Parathyroid adenoma (tissue), 2 donors: ENCODE measurements around the gene FASTK.

Source experiments
- H2AFZ ChIP-seq: fragments of 300-600 bp; sonication (generic); one replicate; pipeline ENCODE4 v1.7.0; 2017; ENCODE audit warnings: antibody characterized with exemption, mild to moderate bottlenecking
- H3K27ac ChIP-seq: fragments of 300-600 bp; sonication (generic); one replicate; pipeline ENCODE4 v1.7.0; 2017
- H3K27me3 ChIP-seq: fragments of 300-600 bp; sonication (generic); one replicate; pipeline ENCODE4 v1.7.0; 2017; ENCODE audit warnings: low read length; ENCODE audit not compliant: control insufficient read depth, insufficient read depth
- H3K36me3 ChIP-seq: fragments of 300-600 bp; sonication (generic); one replicate; pipeline ENCODE4 v1.7.0; 2017; ENCODE audit warnings: low read length; ENCODE audit not compliant: control insufficient read depth, insufficient read depth
- H3K4me1 ChIP-seq: fragments of 300-600 bp; sonication (generic); one replicate; pipeline ENCODE4 v1.7.0; 2017; ENCODE audit warnings: control low read depth
- H3K4me2 ChIP-seq: fragments of 300-600 bp; sonication (generic); one replicate; pipeline ENCODE4 v1.7.0; 2017; ENCODE audit warnings: low read length
- H3K4me3 ChIP-seq: fragments of 300-600 bp; sonication (generic); one replicate; pipeline ENCODE4 v1.7.0; 2017; ENCODE audit warnings: low read depth, low read length
- H3K79me2 ChIP-seq: fragments of 300-600 bp; sonication (generic); one replicate; pipeline ENCODE4 v1.7.0; 2017; ENCODE audit warnings: control low read depth
- H3K9ac ChIP-seq: fragments of 300-600 bp; sonication (generic); one replicate; pipeline ENCODE4 v1.7.0; 2017; ENCODE audit warnings: mild to moderate bottlenecking
- H3K9me3 ChIP-seq: fragments of 300-600 bp; sonication (generic); one replicate; pipeline ENCODE4 v1.7.0; 2017; ENCODE audit warnings: low read length; ENCODE audit not compliant: control insufficient read depth
- CTCF ChIP-seq: fragments of 300-600 bp; sonication (generic); IDR thresholded peaks from one replicate; pipeline ENCODE4 v1.7.0; 2017; ENCODE audit warnings: antibody characterized with exemption, mild to moderate bottlenecking
- donor health status: primary hyperparathyroidism.

Gene FASTK

GRCh38 chr7:151059367-151060112, 21.1 kb downstream of the FASTK start, which contains the start of gene SLC4A2:
TSS of gene SLC4A2 (plus strand) at chr7:151059589. CDS start at chr7:151061988, 2,399 bp downstream.
- Histone ChIP-seq H3K4me2 (peak within 1 kb of the TSS; percentile 91), H2AFZ (peak within 1 kb of the TSS; percentile 87), H3K27me3 (no peaks in the 10 kb centered on the region), H3K4me3 (peak within 1 kb of the TSS; percentile 87), H3K36me3 (no peaks in the 10 kb centered on the region), H3K9me3 (no peaks in the 10 kb centered on the region), H3K4me1 (peaks cover 46% of the 10 kb centered on the region), H3K79me2 (peaks cover 2% of the 10 kb centered on the region), H3K27ac (peak within 1 kb of the TSS; percentile 100), H3K9ac (peak within 1 kb of the TSS; percentile 78)
- TF ChIP-seq CTCF: peak; percentile 61

GRCh38 chr7:151058781-151059366, 21.7 kb downstream of the FASTK start:
- Histone ChIP-seq H3K9ac (peak overlapping the region; percentile 37), H3K27ac (peak overlapping the region; percentile 100), H3K79me2 (peaks cover 2% of the 10 kb centered on the region), H3K36me3 (no peaks in the 10 kb centered on the region), H3K4me3 (peak overlapping the region; percentile 87), H3K4me1 (peaks cover 40% of the 10 kb centered on the region), H3K4me2 (peak overlapping the region; percentile 91), H2AFZ (peak overlapping the region; percentile 87), H3K27me3 (no peaks in the 10 kb centered on the region), H3K9me3 (no peaks in the 10 kb centered on the region)
- no peak for TF ChIP-seq CTCF

GRCh38 chr7:151057989-151058780, 22.4 kb downstream of the FASTK start:
- peaks cover 34% of the 10 kb centered on the region for H3K4me1 ChIP-seq
- peak overlapping the region; percentile 37 for H3K9ac ChIP-seq
- TF ChIP-seq CTCF: no peak
- H2AFZ ChIP-seq: peak overlapping the region; percentile 87
- H3K9me3 ChIP-seq: no peaks in the 10 kb centered on the region
- H3K79me2 ChIP-seq: peaks cover 2% of the 10 kb centered on the region
- H3K27me3 ChIP-seq: no peaks in the 10 kb centered on the region
- no peaks in the 10 kb centered on the region for H3K36me3 ChIP-seq
- peak overlapping the region; percentile 100 for H3K27ac ChIP-seq
- H3K4me3 ChIP-seq: peak overlapping the region; percentile 87
- peak overlapping the region; percentile 91 for H3K4me2 ChIP-seq

- Histone ChIP-seq H3K27me3 (no peaks in the 10 kb centered on the region), H3K9ac (peak within 1 kb of the TSS; percentile 37), H3K36me3 (no peaks in the 10 kb centered on the region), H3K4me1 (peaks cover 34% of the 10 kb centered on the region), H3K27ac (peak within 1 kb of the TSS; percentile 100), H3K4me2 (peak within 1 kb of the TSS; percentile 91), H3K4me3 (peak within 1 kb of the TSS; percentile 87), H3K79me2 (peaks cover 2% of the 10 kb centered on the region), H2AFZ (peak within 1 kb of the TSS; percentile 87), H3K9me3 (no peaks in the 10 kb centered on the region)
- TF ChIP-seq CTCF: no peak
Measured at GRCh38 chr7:151057506-151057988, 23.1 kb downstream of the FASTK start, which contains the start of gene CDK5. TSS of gene CDK5 (minus strand) at chr7:151057897. CDS start at chr7:151057848, 49 bp downstream.
